ENCODE results near the gene TSR3. TPM values are rescaled to one million over a fixed set of nuclear protein-coding genes. Genes with fewer than 3 reads are reported as not detected.

The TSR3 gene
- total RNA-seq, 6 donors from 2014 or later = 55.6 to 74.5 (median 65.1) TPM

- Histone ChIP-seq H3K27ac (no peak overlapping the region), H3K36me3 (peaks cover 0 to 22% (median 19%) of the 10 kb centered on the region in 4 donors), H3K4me1 (peaks cover 9 to 19% (median 16%) of the 10 kb centered on the region in 4 donors), H3K9me3 (no peaks in the 10 kb centered on the region), H3K27me3 (no peaks in the 10 kb centered on the region), H3K4me3 (no peak overlapping the region)
- no peak for DNase-seq
- 87 to 92% methylated on average over 4 to 10 of the region's 14 CpGs for WGBS, 2 donors
- ATAC-seq (ENCODE audit: low FRiP score in 2 of 2) = no peak
- TF ChIP-seq POLR2AphosphoS5 (IDR thresholded peaks at IDR 0.05) (no peak), POLR2A (IDR thresholded peaks at IDR 0.05) (no peak)
These were observed 7.2 kb downstream of the TSR3 start for GRCh38 chr16:1344499-1344898.

DNA sequence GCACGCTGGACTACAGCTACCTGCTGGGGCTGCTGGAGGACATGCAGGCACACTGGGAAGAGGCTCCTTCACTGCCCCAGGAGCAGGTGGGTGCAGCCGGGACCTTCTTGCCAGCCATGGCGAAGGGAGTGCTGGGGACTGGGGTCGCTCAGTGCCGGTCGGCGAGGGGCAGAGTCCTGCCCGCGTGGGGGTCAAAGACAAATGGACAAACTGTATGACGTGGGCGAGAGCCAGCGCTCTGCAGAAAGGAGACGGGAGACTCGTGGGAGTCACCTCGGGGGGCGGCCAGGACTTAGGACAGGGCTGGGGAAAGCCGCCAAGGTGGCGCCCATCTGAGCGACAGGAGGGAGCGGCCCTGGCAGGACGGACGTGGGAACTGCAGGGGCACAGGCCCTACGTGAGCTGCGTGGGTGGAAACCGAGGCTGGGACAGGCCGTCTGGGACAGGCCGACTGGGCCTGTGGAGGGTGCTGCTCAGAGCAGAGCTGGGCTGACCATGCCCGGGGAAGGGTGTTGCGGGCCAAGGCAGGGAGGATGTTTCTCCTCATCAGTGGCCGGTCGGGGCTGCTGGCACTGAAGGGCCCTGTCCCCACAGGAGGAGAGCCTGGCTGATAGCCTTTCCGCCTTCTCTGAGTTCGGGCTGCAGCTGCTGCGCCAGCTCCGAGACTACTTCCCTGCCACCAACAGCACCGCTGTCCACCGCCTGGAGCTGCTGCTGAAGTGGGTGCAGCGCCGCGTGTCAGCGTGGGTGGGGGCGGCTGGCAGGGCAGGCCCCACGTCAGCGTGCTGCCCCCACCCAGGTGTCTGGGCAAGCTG is 8.0 kb downstream of the TSR3 start:
- ATAC-seq (ENCODE audit: low FRiP score in 2 of 2) (no peak), DNase-seq (peak in 1 of 2 donors; percentile 83)
- H3K4me1 ChIP-seq = peaks cover 9 to 19% (median 16%) of the 10 kb centered on the region in 4 donors
- WGBS, 2 donors = 30 to 63% methylated on average over 24 to 41 of the region's 44 CpGs
- no peaks in the 10 kb centered on the region for H3K9me3 ChIP-seq
- H3K27me3 ChIP-seq = no peaks in the 10 kb centered on the region
- TF ChIP-seq EP300 (IDR thresholded peaks at IDR 0.05) = no peak
- no peak for TF ChIP-seq POLR2AphosphoS5 (IDR thresholded peaks at IDR 0.05)
- TF ChIP-seq POLR2A (IDR thresholded peaks at IDR 0.05) = no peak
- peak in 1 of 6 experiments; percentile 4 for TF ChIP-seq CTCF (IDR thresholded peaks at IDR 0.05)
- no peak overlapping the region for H3K27ac ChIP-seq
- peak overlapping the region in 3 of 4 donors; percentile 16 to 41 (median 33) for H3K4me3 ChIP-seq
- peaks cover 0 to 13% (median 10%) of the 10 kb centered on the region in 4 donors for H3K36me3 ChIP-seq

GRCh38 chr16:1342526-1343427 is 8.9 kb downstream of the TSR3 start:
- TF ChIP-seq POLR2AphosphoS5 (IDR thresholded peaks at IDR 0.05) (no peak), CTCF (IDR thresholded peaks at IDR 0.05) (no peak), POLR2A (IDR thresholded peaks at IDR 0.05) (no peak), EP300 (IDR thresholded peaks at IDR 0.05) (no peak)
- Histone ChIP-seq H3K27ac (peak overlapping the region in 1 of 4 donors; percentile 1), H3K9me3 (no peaks in the 10 kb centered on the region), H3K36me3 (peaks cover 0 to 4% (median 2%) of the 10 kb centered on the region in 4 donors), H3K4me1 (peaks cover 9 to 23% (median 19%) of the 10 kb centered on the region in 4 donors), H3K27me3 (no peaks in the 10 kb centered on the region), H3K4me3 (peak overlapping the region in 3 of 4 donors; percentile 16 to 41 (median 33))
- ATAC-seq (ENCODE audit: low FRiP score in 2 of 2) = peak; percentile 92 to 97
- WGBS, 2 donors = 4 to 5% methylated on average over 24 to 46 of the region's 49 CpGs
- DNase-seq = peak; percentile 96 to 98

DNA sequence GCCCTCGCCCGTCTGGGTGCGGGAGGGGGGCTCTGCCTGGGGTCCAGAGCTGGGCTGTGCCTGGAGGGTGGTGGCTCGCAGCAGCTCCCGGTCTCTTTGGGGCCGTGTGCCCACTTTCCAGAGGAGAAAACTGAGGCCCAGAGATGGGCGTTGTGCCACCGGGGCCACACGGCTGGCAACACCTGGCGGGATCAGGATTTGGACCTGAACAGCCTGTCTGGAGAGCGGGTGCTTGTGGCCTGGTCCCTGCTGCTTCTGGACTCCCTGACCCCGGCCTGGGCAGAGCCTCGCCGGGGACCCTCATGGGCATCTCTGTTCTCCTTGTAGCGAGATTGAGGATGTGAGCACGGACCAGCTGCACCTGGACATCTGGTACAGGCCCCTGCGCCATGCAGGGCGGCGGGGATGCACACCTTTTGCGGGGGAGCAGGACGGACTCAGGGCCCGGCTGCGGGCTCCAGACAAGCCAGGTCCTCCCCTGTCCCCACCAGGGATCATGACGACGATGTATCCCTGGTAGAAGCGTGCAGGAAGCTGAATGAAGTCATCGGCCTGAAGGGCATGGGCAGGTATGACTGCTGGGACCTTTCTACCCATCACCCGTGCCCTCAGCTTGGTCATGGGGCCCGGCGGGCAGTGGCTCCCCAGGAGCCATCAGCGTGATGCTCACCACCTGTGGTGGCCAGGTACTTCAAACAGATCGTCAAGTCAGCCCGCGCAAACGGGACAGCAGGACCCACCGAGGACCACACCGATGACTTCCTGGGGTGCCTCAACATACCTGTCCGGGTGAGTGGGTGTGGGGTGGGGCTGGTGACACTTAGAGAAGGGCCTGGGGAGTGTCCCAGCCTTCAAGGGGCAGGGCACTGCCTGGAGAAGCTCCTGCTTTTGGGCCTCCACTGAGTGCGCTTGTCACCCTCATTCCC is 9.9 kb downstream of the TSR3 start:
- Histone ChIP-seq H3K4me1 (peaks cover 9 to 23% (median 19%) of the 10 kb centered on the region in 4 donors), H3K4me3 (no peak overlapping the region), H3K36me3 (no peaks in the 10 kb centered on the region), H3K27me3 (no peaks in the 10 kb centered on the region), H3K9me3 (no peaks in the 10 kb centered on the region), H3K27ac (no peak overlapping the region)
- TF ChIP-seq EP300 (IDR thresholded peaks at IDR 0.05) = no peak
- TF ChIP-seq POLR2A (IDR thresholded peaks at IDR 0.05) = no peak
- no peak for TF ChIP-seq CTCF (IDR thresholded peaks at IDR 0.05)
- no peak for TF ChIP-seq POLR2AphosphoS5 (IDR thresholded peaks at IDR 0.05)
- ATAC-seq (ENCODE audit: low FRiP score in 2 of 2) (no peak), DNase-seq (peak in 1 of 2 donors; percentile 83)
- 87 to 88% methylated on average over 3 to 28 of the region's 39 CpGs for WGBS, 2 donors

Measured in upper lobe of left lung (tissue), 6 donors.